ENCODE data around the gene GOLT1A. TPM values are rescaled to one million over a fixed set of nuclear protein-coding genes. Genes with fewer than 3 reads are reported as not detected.

The GOLT1A gene
- total RNA-seq, 1 experiment from 2014 or later, result not detected

DNA sequence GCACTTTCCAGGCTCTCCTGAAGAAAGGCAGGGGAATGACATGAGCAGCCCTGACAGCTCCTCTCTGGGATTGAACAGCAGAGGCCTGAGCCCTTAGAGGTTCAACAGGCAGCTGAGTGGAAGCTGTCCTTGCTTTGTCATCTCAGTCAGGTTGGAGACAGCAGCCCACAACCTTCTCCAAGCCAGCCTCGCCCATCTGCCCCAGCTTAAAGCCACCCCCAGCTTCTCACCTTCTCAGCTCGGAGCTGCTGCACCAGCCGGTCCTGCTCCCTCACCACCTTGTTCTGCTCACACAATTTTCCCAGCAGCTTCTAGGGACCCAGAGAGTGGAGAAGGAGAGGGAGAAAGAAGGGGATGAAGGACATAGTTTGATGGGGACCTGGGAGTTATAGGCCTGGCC is 35.2 kb upstream of the GOLT1A start:
- H3K4me1 ChIP-seq (ENCODE audit: insufficient read depth, low read length, poor library complexity, severe bottlenecking), result no peaks in the 10 kb centered on the region
- no peaks in the 10 kb centered on the region for H3K9me3 ChIP-seq (ENCODE audit: low read depth, low read length, poor library complexity, severe bottlenecking)
- ChIA-PET POLR2A (ENCODE audit: low non-redundant PET) (no interaction called here), CTCF (no interaction called here)
- no peak for DNase-seq (ENCODE audit: low spot score)
- H3K27ac ChIP-seq (ENCODE audit: low read depth, low read length, poor library complexity, severe bottlenecking), result no peak overlapping the region
- intact Hi-C loops (cut with micrococcal nuclease; ENCODE audit: unreplicated experiment), result no loop called here
- no peaks in the 10 kb centered on the region for H3K27me3 ChIP-seq (replicated peaks; ENCODE audit: insufficient read depth, low read depth, low read length, poor library complexity)
- TF ChIP-seq, protein P1, sequence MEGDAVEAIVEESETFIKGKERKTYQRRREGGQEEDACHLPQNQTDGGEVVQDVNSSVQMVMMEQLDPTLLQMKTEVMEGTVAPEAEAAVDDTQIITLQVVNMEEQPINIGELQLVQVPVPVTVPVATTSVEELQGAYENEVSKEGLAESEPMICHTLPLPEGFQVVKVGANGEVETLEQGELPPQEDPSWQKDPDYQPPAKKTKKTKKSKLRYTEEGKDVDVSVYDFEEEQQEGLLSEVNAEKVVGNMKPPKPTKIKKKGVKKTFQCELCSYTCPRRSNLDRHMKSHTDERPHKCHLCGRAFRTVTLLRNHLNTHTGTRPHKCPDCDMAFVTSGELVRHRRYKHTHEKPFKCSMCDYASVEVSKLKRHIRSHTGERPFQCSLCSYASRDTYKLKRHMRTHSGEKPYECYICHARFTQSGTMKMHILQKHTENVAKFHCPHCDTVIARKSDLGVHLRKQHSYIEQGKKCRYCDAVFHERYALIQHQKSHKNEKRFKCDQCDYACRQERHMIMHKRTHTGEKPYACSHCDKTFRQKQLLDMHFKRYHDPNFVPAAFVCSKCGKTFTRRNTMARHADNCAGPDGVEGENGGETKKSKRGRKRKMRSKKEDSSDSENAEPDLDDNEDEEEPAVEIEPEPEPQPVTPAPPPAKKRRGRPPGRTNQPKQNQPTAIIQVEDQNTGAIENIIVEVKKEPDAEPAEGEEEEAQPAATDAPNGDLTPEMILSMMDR (conservative IDR thresholded peaks at IDR 0.05; ENCODE audit: low read depth, low read length), result no peak
- no peak for TF ChIP-seq EZH2 (IDR thresholded peaks at IDR 0.05; ENCODE audit: borderline replicate concordance, low read depth, low read length, poor library complexity, severe bottlenecking)
- no peaks in the 10 kb centered on the region for H3K36me3 ChIP-seq (ENCODE audit: insufficient read depth, low read length, poor library complexity, severe bottlenecking)
- no TSS peak for BruUV-seq (replicated peaks)
- H3K4me3 ChIP-seq (ENCODE audit: low read depth, low read length, poor library complexity, severe bottlenecking), result no peak overlapping the region

- Histone ChIP-seq H3K4me3 (ENCODE audit: low read depth, low read length, poor library complexity, severe bottlenecking) (no peak overlapping the region), H3K27ac (ENCODE audit: low read depth, low read length, poor library complexity, severe bottlenecking) (no peak overlapping the region), H3K4me1 (ENCODE audit: insufficient read depth, low read length, poor library complexity, severe bottlenecking) (no peaks in the 10 kb centered on the region), H3K9me3 (ENCODE audit: low read depth, low read length, poor library complexity, severe bottlenecking) (no peaks in the 10 kb centered on the region), H3K27me3 (replicated peaks; ENCODE audit: insufficient read depth, low read depth, low read length, poor library complexity) (no peaks in the 10 kb centered on the region), H3K36me3 (ENCODE audit: insufficient read depth, low read length, poor library complexity, severe bottlenecking) (no peaks in the 10 kb centered on the region)
- intact Hi-C loops (cut with micrococcal nuclease; ENCODE audit: unreplicated experiment), result no loop called here
- BruUV-seq (replicated peaks), result no TSS peak
- CTCF ChIA-PET, result no interaction called here
- POLR2A ChIA-PET (ENCODE audit: low non-redundant PET), result no interaction called here
- no peak for TF ChIP-seq EZH2 (IDR thresholded peaks at IDR 0.05; ENCODE audit: borderline replicate concordance, low read depth, low read length, poor library complexity, severe bottlenecking)
- TF ChIP-seq, protein P1 (conservative IDR thresholded peaks at IDR 0.05; ENCODE audit: low read depth, low read length), result no peak
- DNase-seq (ENCODE audit: low spot score), result no peak
These were observed 33.1 kb upstream of the GOLT1A start for GRCh38 chr1:204246876-204247275.

DNA sequence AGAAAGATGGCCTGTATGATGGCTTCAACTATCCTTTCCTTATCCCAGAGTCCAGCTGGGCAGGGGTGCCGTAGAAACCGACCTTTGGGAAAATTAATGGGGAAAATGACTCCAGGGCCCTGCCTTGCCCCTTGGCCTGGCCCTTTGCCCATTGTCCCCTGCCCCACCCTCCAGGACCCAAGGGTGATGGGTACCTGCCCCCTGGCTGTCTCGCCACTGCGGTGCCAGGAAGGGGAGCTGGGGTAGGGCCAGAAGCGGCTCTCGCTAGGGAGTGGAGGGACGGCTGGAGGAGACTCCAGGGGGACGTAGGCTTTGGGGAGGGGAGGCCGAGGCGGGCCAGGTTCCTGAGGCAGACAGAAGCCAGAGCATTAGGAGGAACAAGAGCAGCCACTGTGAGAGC is 29.1 kb upstream of the GOLT1A start:
- intact Hi-C loops (cut with micrococcal nuclease; ENCODE audit: unreplicated experiment), result no loop called here
- TF ChIP-seq, protein P1 (conservative IDR thresholded peaks at IDR 0.05; ENCODE audit: low read depth, low read length), result no peak
- no peak for TF ChIP-seq EZH2 (IDR thresholded peaks at IDR 0.05; ENCODE audit: borderline replicate concordance, low read depth, low read length, poor library complexity, severe bottlenecking)
- no peaks in the 10 kb centered on the region for H3K27me3 ChIP-seq (replicated peaks; ENCODE audit: insufficient read depth, low read depth, low read length, poor library complexity)
- H3K4me1 ChIP-seq (ENCODE audit: insufficient read depth, low read length, poor library complexity, severe bottlenecking), result no peaks in the 10 kb centered on the region
- no TSS peak for BruUV-seq (replicated peaks)
- H3K36me3 ChIP-seq (ENCODE audit: insufficient read depth, low read length, poor library complexity, severe bottlenecking), result no peaks in the 10 kb centered on the region
- no peak overlapping the region for H3K4me3 ChIP-seq (ENCODE audit: low read depth, low read length, poor library complexity, severe bottlenecking)
- no peaks in the 10 kb centered on the region for H3K9me3 ChIP-seq (ENCODE audit: low read depth, low read length, poor library complexity, severe bottlenecking)
- DNase-seq (ENCODE audit: low spot score), result no peak
- ChIA-PET POLR2A (ENCODE audit: low non-redundant PET) (interaction anchor here (0.6 kb wide), 1 partner anchor 10 kb away, joined by 3 read pairs; no protein-coding TSS in a partner anchor), CTCF (no interaction called here)
- H3K27ac ChIP-seq (ENCODE audit: low read depth, low read length, poor library complexity, severe bottlenecking), result no peak overlapping the region
